ENCODE data around the gene RSPO4. TPM values are rescaled to one million over a fixed set of nuclear protein-coding genes. Genes with fewer than 3 reads are reported as not detected.

Gene RSPO4
- total RNA-seq, 1 experiment from 2014 or later = 6.7 TPM

DNA sequence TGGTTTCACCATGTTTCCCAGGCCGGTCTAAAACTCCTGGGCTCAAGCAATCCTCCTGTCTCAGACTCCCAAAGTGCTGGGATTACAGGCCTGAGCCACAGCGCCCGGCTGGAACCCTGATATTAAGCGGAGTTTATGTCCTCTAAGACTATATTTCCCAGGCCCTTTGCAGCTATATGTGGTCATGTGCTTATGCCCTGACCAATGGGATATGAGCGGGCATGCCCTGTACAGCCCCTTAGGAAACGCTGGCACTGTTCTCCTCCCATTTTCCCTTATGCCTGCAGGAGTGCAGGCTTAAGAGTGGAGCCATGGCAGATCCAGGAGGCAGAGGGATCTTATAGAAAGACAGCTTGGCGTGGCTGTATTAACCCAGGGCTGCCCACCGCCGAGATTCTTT lies 29.9 kb downstream of the RSPO4 start:
- Histone ChIP-seq H2AK5ac (ENCODE audit: insufficient read length, low read length) (no peak overlapping the region), H4K91ac (ENCODE audit: insufficient read length, low read depth, low read length) (no peak overlapping the region), H3K27ac (ENCODE audit: insufficient read length, low read depth, low read length) (no peak overlapping the region), H4K8ac (replicated peaks; ENCODE audit: insufficient read length, low read depth, low read length) (no peak overlapping the region), H2BK5ac (ENCODE audit: insufficient read length, low read length) (no peak overlapping the region), H3K9me3 (ENCODE audit: control insufficient read depth, low read depth, low read length) (no peaks in the 10 kb centered on the region), H3K4me2 (ENCODE audit: insufficient read depth, insufficient read length, low read length) (no peak overlapping the region), H3K23ac (ENCODE audit: insufficient read length, low read depth, low read length) (no peak overlapping the region), H3K56ac (ENCODE audit: insufficient read length, low read depth, low read length) (no peak overlapping the region), H2BK20ac (ENCODE audit: low read depth, low read length, poor library complexity, severe bottlenecking) (no peak overlapping the region), H4K20me1 (ENCODE audit: control insufficient read depth, insufficient read depth, insufficient read length) (no peaks in the 10 kb centered on the region), H3K4me1 (ENCODE audit: insufficient read depth, low read length) (no peaks in the 10 kb centered on the region), H2AFZ (ENCODE audit: low read length) (no peak overlapping the region), H3K79me2 (ENCODE audit: insufficient read depth, low read length) (no peaks in the 10 kb centered on the region), H3K23me2 (ENCODE audit: insufficient read length, low read depth, low read length, poor library complexity, severe bottlenecking) (no peaks in the 10 kb centered on the region), H3K9ac (ENCODE audit: extremely low read depth, insufficient read length, low read length) (no peak overlapping the region), H3K18ac (ENCODE audit: insufficient read length, low read depth, low read length) (no peak overlapping the region), H3T11ph (ENCODE audit: low read length) (no peak overlapping the region), H2BK15ac (ENCODE audit: low read depth, low read length) (no peak overlapping the region), H3K27me3 (ENCODE audit: insufficient read depth, low read length) (no peaks in the 10 kb centered on the region), H4K5ac (ENCODE audit: insufficient read length, low read depth, low read length) (no peak overlapping the region), H2BK12ac (ENCODE audit: insufficient read length, low read depth, low read length) (no peak overlapping the region), H3K14ac (ENCODE audit: insufficient read depth, low read length) (no peak overlapping the region), H3K4ac (ENCODE audit: low read depth, low read length) (no peak overlapping the region), H3K79me1 (ENCODE audit: insufficient read depth, low read depth, low read length, poor library complexity, severe bottlenecking) (no peaks in the 10 kb centered on the region), H2BK120ac (ENCODE audit: low read depth, low read length, poor library complexity, severe bottlenecking) (no peak overlapping the region)
- peaks cover 2% of the 10 kb centered on the region in 2 experiments; a peak in 3 of 4 replicates for H3K4me1 Mint-ChIP-seq
- H3K36me3 Mint-ChIP-seq (ENCODE audit: insufficient read depth in 1 of 3, low read depth in 3 of 3) = peaks cover 0 to 5% (median 2%) of the 10 kb centered on the region in 3 experiments; a peak in 1 of 7 replicates
- H3K27me3 Mint-ChIP-seq (ENCODE audit: low read depth) = peaks cover 5% of the 10 kb centered on the region
- peaks cover 3 to 5% of the 10 kb centered on the region in 2 experiments; a peak in 4 of 5 replicates for H3K9me3 Mint-ChIP-seq
- no CpG with 5 or more reads among the region's 9 CpGs for WGBS (ENCODE audit: extremely low coverage, insufficient read length, low lambda C conversion rate)
- no peak overlapping the region for H3K4me3 Mint-ChIP-seq
- TF ChIP-seq, protein P1, sequence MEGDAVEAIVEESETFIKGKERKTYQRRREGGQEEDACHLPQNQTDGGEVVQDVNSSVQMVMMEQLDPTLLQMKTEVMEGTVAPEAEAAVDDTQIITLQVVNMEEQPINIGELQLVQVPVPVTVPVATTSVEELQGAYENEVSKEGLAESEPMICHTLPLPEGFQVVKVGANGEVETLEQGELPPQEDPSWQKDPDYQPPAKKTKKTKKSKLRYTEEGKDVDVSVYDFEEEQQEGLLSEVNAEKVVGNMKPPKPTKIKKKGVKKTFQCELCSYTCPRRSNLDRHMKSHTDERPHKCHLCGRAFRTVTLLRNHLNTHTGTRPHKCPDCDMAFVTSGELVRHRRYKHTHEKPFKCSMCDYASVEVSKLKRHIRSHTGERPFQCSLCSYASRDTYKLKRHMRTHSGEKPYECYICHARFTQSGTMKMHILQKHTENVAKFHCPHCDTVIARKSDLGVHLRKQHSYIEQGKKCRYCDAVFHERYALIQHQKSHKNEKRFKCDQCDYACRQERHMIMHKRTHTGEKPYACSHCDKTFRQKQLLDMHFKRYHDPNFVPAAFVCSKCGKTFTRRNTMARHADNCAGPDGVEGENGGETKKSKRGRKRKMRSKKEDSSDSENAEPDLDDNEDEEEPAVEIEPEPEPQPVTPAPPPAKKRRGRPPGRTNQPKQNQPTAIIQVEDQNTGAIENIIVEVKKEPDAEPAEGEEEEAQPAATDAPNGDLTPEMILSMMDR (conservative IDR thresholded peaks at IDR 0.05) = no peak
- H3K27ac Mint-ChIP-seq = no peak overlapping the region; a peak in 1 of 7 replicates
- no peak for DNase-seq

All from H9 (cell line).